Measurements from ENCODE around the gene ADAT2.
A peak's percentile ranks its signal among the peaks of the same experiment; 100 is the strongest.
"Not testable (repeated sequence)": the region's sequence is repeated elsewhere in the genome, so short reads cannot be mapped to it uniquely, and the experiment has no call there.

ADAT2 gene

GRCh38 chr6:143449714-143450452 is 612 bp downstream of the ADAT2 start:
- TF ChIP-seq EZH2 (optimal IDR thresholded peaks at IDR 0.05; ENCODE audit: low read depth, low read length), result no peak
- TF ChIP-seq CTCF (IDR thresholded peaks at IDR 0.05; ENCODE audit: low read length), result no peak
- TF ChIP-seq EZH2phosphoT487 (IDR thresholded peaks at IDR 0.05; ENCODE audit: low read length), result no peak
- Histone ChIP-seq H3K4me2 (ENCODE audit: low read depth, low read length) (peak overlapping the region; percentile 67), H3K9me2 (replicated peaks; ENCODE audit: insufficient read depth, low read length) (no peaks in the 10 kb centered on the region), H2AFZ (ENCODE audit: low read length) (peak overlapping the region; percentile 78), H3K27ac (ENCODE audit: low read length) (peak overlapping the region; percentile 63; the same call in 1 of the 2 replicates), H3F3A (ENCODE audit: insufficient read depth, low read length) (no peaks in the 10 kb centered on the region), H3K9ac (ENCODE audit: low read length) (peak overlapping the region; percentile 70), H4K20me1 (ENCODE audit: insufficient read depth, low read length) (no peaks in the 10 kb centered on the region), H3K4me1 (ENCODE audit: low read length) (no peaks in the 10 kb centered on the region; the same call in 1 of the 2 replicates), H3K9me3 (replicated peaks; ENCODE audit: insufficient read depth, low read length) (no peaks in the 10 kb centered on the region), H3K36me3 (replicated peaks; ENCODE audit: insufficient read depth, low read length) (no peaks in the 10 kb centered on the region), H3K27me3 (replicated peaks; ENCODE audit: insufficient read depth, low read length) (no peaks in the 10 kb centered on the region), H3K79me2 (ENCODE audit: low read length) (peaks cover 19% of the 10 kb centered on the region), H3K4me3 (ENCODE audit: low read length) (peak overlapping the region; percentile 78)
- DNase-seq, result peak; percentile 26

GRCh38 chr6:143449082-143449713 is 1.3 kb downstream of the ADAT2 start:
- Histone ChIP-seq H3K27ac (ENCODE audit: low read length) (no peak overlapping the region; the same call in 1 of the 2 replicates), H4K20me1 (ENCODE audit: insufficient read depth, low read length) (no peaks in the 10 kb centered on the region), H3K4me1 (ENCODE audit: low read length) (no peaks in the 10 kb centered on the region; the same call in 1 of the 2 replicates), H3K4me2 (ENCODE audit: low read depth, low read length) (peak overlapping the region; percentile 67), H3K9ac (ENCODE audit: low read length) (peak overlapping the region; percentile 70; the same call in 1 of the 2 replicates), H3K36me3 (replicated peaks; ENCODE audit: insufficient read depth, low read length) (no peaks in the 10 kb centered on the region), H3K27me3 (replicated peaks; ENCODE audit: insufficient read depth, low read length) (no peaks in the 10 kb centered on the region), H3K4me3 (ENCODE audit: low read length) (peak overlapping the region; percentile 78), H3K9me3 (replicated peaks; ENCODE audit: insufficient read depth, low read length) (no peaks in the 10 kb centered on the region), H3K79me2 (ENCODE audit: low read length) (peaks cover 19% of the 10 kb centered on the region), H3K9me2 (replicated peaks; ENCODE audit: insufficient read depth, low read length) (no peaks in the 10 kb centered on the region), H3F3A (ENCODE audit: insufficient read depth, low read length) (no peaks in the 10 kb centered on the region), H2AFZ (ENCODE audit: low read length) (peak overlapping the region; percentile 78)
- no peak for DNase-seq
- no peak for TF ChIP-seq EZH2phosphoT487 (IDR thresholded peaks at IDR 0.05; ENCODE audit: low read length)

GRCh38 chr6:143447865-143448264 is 2.6 kb downstream of the ADAT2 start:
- H3K36me3 ChIP-seq (replicated peaks; ENCODE audit: insufficient read depth, low read length); H3K27ac ChIP-seq (ENCODE audit: low read length); H3K27me3 ChIP-seq (replicated peaks; ENCODE audit: insufficient read depth, low read length); H3K4me3 ChIP-seq (ENCODE audit: low read length); H3K9me3 ChIP-seq (replicated peaks; ENCODE audit: insufficient read depth, low read length); H4K20me1 ChIP-seq (ENCODE audit: insufficient read depth, low read length); DNase-seq; H3K4me1 ChIP-seq (ENCODE audit: low read length); H3F3A ChIP-seq (ENCODE audit: insufficient read depth, low read length); H3K9me2 ChIP-seq (replicated peaks; ENCODE audit: insufficient read depth, low read length); H3K4me2 ChIP-seq (ENCODE audit: low read depth, low read length); H3K9ac ChIP-seq (ENCODE audit: low read length); H2AFZ ChIP-seq (ENCODE audit: low read length): not testable (repeated sequence)
- peaks cover 19% of the 10 kb centered on the region for H3K79me2 ChIP-seq (ENCODE audit: low read length)

- Histone ChIP-seq H3K4me3 (ENCODE audit: low read length) (no peak overlapping the region), H3K27me3 (replicated peaks; ENCODE audit: insufficient read depth, low read length) (no peaks in the 10 kb centered on the region), H3K36me3 (replicated peaks; ENCODE audit: insufficient read depth, low read length) (no peaks in the 10 kb centered on the region), H3K4me2 (ENCODE audit: low read depth, low read length) (no peak overlapping the region), H3K27ac (ENCODE audit: low read length) (no peak overlapping the region), H3K9me2 (replicated peaks; ENCODE audit: insufficient read depth, low read length) (no peaks in the 10 kb centered on the region), H3F3A (ENCODE audit: insufficient read depth, low read length) (no peaks in the 10 kb centered on the region), H3K9ac (ENCODE audit: low read length) (no peak overlapping the region), H3K9me3 (replicated peaks; ENCODE audit: insufficient read depth, low read length) (no peaks in the 10 kb centered on the region), H3K79me2 (ENCODE audit: low read length) (no peaks in the 10 kb centered on the region; the same call in 1 of the 2 replicates), H4K20me1 (ENCODE audit: insufficient read depth, low read length) (no peaks in the 10 kb centered on the region), H3K4me1 (ENCODE audit: low read length) (no peaks in the 10 kb centered on the region), H2AFZ (ENCODE audit: low read length) (no peak overlapping the region)
- no peak for TF ChIP-seq CTCF (IDR thresholded peaks at IDR 0.05; ENCODE audit: low read length)
- TF ChIP-seq EZH2phosphoT487 (IDR thresholded peaks at IDR 0.05; ENCODE audit: low read length), result no peak
- TF ChIP-seq EZH2 (optimal IDR thresholded peaks at IDR 0.05; ENCODE audit: low read depth, low read length), result no peak
- DNase-seq, result no peak
Observed at GRCh38 chr6:143443096-143443495, 7.4 kb downstream of the ADAT2 start.
